AG08395 (cell line): ENCODE measurements around the gene EDARADD.

Source experiments
- DNase-seq: peaks from one replicate; pipeline ENCODE4 v3.0.0; 2012; ENCODE audit warnings: mixed read lengths, low spot score

The EDARADD gene

DNA sequence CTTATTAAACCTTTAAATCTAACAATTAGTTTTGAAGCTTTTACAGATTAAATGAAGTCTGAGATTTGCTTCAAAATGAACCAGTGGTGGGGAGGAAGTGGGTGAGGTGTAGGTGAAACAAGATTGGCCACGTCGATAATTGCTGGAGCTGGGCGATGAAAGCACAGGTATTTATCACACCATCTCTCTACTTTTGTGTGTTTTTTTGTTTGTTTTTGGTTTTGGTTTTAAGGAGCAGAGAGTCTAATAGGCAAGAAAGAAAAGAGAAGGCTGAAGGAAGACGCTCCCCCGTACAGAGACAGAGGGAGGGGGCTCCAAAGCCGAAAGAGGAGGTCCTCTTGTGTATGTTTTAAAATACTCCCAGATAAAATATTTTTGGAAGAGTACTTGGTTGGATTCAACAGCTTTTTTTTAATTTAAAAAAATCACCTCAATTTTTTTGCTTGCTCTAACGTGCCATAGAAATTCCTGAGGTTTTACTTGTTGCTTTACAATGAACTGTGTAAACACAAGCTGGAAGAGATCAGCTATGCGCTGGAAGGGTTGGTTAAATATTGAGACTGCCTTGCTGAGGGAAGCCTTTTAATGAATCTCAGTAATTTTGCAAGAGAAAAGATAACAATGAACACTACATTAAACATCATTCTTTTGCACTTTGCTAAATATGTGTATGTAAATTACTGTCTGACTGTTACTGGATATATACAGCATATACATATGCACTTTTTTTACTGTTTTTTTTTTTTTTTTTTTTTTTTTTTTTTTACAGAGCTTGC is 123.0 kb downstream of the EDARADD start:
- DNase-seq: peak; percentile 47

GRCh38 chr1:236518322-236518721 is 124.2 kb downstream of the EDARADD start:
- no peak for DNase-seq

- no peak for DNase-seq
These were observed 126.4 kb downstream of the EDARADD start for GRCh38 chr1:236520445-236521005.

DNA sequence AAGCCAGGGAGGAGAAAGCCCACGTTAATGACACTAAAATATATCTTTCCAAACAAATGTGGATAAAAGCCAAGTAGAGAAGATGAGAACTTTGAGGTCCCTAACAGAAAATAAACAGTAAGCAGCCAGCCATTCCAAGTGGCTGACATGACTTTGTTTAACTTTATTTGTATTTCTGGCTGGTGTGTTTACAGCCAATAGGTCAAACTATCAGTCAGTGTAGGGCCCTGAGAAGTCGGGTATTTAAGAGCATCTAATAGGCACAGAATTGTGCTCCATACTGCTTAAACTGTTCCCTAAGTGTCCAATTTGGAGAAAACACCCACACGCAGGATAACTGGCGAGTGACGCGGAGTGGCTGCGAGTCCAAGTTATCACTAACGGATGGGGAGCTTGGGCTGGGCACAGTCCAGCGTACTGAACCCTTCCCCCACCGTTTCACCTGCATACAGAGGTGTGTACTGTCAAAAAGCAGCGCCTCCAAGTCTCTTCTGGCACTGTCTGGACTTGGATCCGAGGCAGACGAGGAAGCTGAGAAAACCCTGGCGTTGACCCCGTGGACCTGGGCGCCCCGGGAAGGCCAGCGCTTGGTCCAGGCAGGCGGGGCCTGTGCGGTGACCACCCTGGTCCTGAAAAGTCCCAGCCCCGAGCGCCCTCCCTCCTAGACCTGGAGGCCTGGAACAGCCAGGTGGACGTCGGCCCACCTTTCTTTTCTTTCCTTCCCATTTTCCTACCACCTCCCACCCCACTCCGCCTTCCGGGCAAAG is 129.0 kb downstream of the EDARADD start:
- DNase-seq: no peak

DNA sequence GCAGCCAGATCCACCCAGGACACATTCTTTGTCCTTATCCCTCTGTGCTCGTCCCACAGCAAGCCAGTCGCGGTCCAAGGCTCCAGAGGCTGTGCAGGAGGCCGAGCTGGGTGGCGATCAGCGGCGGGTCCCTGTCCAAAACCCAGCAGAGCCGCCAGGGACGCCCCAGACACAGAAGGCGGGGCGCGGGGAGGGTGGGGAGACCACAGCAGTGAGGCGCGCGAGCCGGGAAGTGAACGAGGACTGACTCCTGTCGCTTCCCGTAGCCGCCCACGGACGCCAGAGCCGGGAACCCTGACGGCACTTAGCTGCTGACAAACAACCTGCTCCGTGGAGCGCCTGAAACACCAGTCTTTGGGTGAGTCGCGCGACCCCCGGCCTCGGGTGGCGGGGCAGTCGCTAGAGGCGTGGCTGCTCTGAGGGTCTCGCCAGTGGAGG is 129.6 kb downstream of the EDARADD start, which contains the start of gene LGALS8:
TSS of gene LGALS8 (plus strand) at position 279 of the 438 bp plus-strand sequence. CDS start 2,089 bp downstream, outside the sequence.
- DNase-seq: peak; percentile 90

DNA sequence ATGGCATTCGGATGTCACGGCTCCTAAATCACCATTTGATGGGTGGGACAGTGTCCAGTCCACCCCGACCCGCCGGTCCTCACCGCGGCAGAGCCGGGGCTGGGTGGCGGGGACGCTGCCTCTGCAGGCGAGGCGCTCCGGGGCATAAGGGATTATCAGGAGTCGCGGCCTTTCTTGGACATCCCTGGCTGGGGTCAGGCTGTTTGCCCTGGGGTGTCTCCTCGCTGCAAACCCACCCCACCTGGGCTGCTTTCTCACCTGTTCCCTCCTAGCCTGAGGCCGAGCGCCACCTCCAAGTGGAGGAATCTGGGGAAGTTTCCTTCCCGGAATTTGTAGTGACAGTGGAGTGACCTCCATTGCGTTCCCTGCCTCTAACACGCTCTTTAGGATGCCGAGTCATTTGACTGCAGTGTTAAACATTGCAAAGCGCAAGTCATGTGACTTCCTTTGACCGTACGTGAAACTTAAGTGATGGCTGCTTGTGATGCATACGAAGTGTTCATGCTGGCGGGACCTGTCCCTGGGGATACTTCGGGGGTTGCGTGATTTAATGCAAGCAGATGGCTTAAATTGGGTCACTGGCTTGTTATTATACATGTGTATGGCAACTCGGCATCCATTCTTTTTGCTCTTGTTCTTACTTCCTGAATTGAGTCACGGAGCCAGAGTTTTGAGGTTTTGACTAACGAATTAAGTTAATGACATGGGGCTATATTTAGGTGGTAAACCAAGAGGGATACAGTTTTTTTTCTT is 130.2 kb downstream of the EDARADD start:
- peak; percentile 77 for DNase-seq

DNA sequence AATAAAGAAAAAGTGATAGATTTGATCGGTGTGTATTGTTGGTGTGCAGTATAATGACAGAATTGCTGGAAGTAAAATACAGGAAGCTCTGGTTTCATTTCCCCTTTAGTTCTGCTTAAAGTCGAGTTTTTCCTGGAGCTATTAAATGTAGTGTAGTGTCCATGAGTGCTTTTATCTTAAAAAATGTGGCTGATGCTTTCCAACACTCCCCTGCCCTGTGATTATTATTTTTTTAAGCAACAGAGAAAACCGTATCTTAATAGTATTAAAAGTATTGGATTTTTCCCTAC is 130.8 kb downstream of the EDARADD start:
- DNase-seq: no peak

- DNase-seq: no peak
These were observed 132.0 kb downstream of the EDARADD start for GRCh38 chr1:236526079-236526478.

GRCh38 chr1:236530286-236530685 is 136.2 kb downstream of the EDARADD start:
- no peak for DNase-seq

DNA sequence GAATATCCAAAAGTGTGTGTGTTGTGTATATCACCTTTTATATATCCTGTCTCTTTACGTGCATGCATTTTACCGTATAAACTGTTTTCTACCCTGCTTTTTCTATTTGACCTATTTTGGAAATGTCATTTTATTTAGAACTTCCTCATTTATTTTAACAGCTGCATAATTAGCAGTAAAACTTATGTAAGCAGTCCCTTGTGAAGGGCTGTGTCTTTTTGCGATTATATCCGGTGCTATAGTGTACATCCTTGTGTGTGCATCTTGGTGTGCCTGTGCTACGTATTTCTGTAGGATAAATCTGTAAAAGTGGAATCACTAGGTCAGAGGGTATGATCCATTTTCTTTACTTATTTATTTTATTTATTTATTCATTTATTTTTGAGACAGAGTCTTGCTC is 136.9 kb downstream of the EDARADD start:
- no peak for DNase-seq

DNA sequence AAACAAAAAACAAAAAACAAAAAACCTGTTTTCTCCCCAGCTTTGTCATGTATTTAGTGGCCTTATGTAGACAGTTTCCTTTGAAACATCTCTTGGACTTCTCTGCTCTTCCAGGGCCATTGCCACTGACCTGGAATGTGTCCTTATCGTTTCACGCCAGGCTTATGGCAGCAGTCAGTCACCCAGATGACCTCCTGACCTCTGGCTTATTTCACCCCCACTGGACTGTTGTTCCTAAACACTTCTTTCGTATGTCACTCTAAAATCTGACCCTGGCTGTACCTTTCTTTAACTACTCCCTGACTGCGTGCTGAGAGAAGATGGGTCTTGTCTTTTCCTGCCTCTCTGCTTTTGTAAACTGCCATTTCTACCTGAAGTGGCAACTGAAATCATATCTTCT is 138.8 kb downstream of the EDARADD start:
- DNase-seq: no peak

GRCh38 chr1:236534151-236534651 is 140.1 kb downstream of the EDARADD start:
- DNase-seq: peak; percentile 60
